ENCODE data around the gene NT5C3A.

- TF ChIP-seq EZH2 (IDR thresholded peaks at IDR 0.05; ENCODE audit: insufficient read depth, poor library complexity, severe bottlenecking) (no peak), EZH2phosphoT487 (IDR thresholded peaks at IDR 0.05; ENCODE audit: insufficient read depth, low read depth) (no peak)
Observed at GRCh38 chr7:33107136-33108066, 44.8 kb upstream of the NT5C3A start.
